ENCODE measurements around the gene EHBP1L1.

DNA sequence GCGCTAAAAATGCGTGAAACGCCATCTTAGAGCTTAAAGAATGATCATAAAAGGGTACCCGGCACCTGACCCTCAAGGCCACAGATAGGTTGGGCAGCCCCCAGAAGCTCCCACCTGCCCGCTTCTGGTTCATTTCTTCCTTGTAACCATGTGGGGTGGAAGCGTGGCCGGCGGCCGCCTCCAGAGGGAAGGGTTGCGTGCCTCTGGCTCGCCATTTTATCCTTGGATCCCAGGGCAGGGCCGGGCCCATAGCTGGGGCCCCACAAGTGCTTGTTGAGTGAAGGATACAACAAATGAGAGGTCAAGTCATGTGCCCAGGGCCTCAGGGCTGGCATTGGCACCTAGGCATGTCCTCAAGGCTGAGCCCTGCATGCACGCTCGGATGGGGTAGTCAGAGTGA lies 45.6 kb downstream of the EHBP1L1 start:
- TF ChIP-seq POLR2AphosphoS5 (IDR thresholded peaks at IDR 0.05; ENCODE audit: borderline replicate concordance, low read depth, low read length) (no peak), EZH2 (IDR thresholded peaks at IDR 0.05) (no peak)
